ENCODE data around the gene EML2. TPM values are rescaled to one million over a fixed set of nuclear protein-coding genes. Genes with fewer than 3 reads are reported as not detected.

Gene EML2
- total RNA-seq, 2 donors from 2014 or later: 21.7 to 34.8 TPM

- DNase-seq (ENCODE audit: low spot score): no peak
- H3K9me3 ChIP-seq: no peaks in the 10 kb centered on the region
- H3K4me3 ChIP-seq: no peak overlapping the region
- H3K27me3 ChIP-seq (replicated peaks; ENCODE audit: insufficient read depth): no peaks in the 10 kb centered on the region
- no peaks in the 10 kb centered on the region for H3K4me1 ChIP-seq (ENCODE audit: control insufficient read depth in 1 of 2, low read depth in 2 of 2)
- no peaks in the 10 kb centered on the region for H3K36me3 ChIP-seq
- ATAC-seq (ENCODE audit: insufficient number of reproducible peaks, low FRiP score, low read depth): no peak
- H3K27ac ChIP-seq: no peak overlapping the region
- TF ChIP-seq CTCF (IDR thresholded peaks at IDR 0.05): no peak
These were observed 21.4 kb upstream of the EML2 start for GRCh38 chr19:45660636-45661035.

GRCh38 chr19:45659096-45659729, 20.0 kb upstream of the EML2 start:
- ATAC-seq (ENCODE audit: insufficient number of reproducible peaks, low FRiP score, low read depth): no peak
- no peak for DNase-seq (ENCODE audit: low spot score)
- no peak for TF ChIP-seq CTCF (IDR thresholded peaks at IDR 0.05)
- Histone ChIP-seq H3K36me3 (no peaks in the 10 kb centered on the region), H3K4me3 (no peak overlapping the region), H3K9me3 (no peaks in the 10 kb centered on the region), H3K27me3 (replicated peaks; ENCODE audit: insufficient read depth) (no peaks in the 10 kb centered on the region), H3K4me1 (ENCODE audit: control insufficient read depth in 1 of 2, low read depth in 2 of 2) (no peaks in the 10 kb centered on the region), H3K27ac (no peak overlapping the region)

- no peak for TF ChIP-seq CTCF (IDR thresholded peaks at IDR 0.05)
- H3K27ac ChIP-seq: no peak overlapping the region
- no peaks in the 10 kb centered on the region for H3K9me3 ChIP-seq
- no peak for ATAC-seq (ENCODE audit: insufficient number of reproducible peaks, low FRiP score, low read depth)
- no peak overlapping the region for H3K4me3 ChIP-seq
- H3K27me3 ChIP-seq (replicated peaks; ENCODE audit: insufficient read depth): no peaks in the 10 kb centered on the region
- no peak for DNase-seq (ENCODE audit: low spot score)
- no peaks in the 10 kb centered on the region for H3K4me1 ChIP-seq (ENCODE audit: control insufficient read depth in 1 of 2, low read depth in 2 of 2)
- no peaks in the 10 kb centered on the region for H3K36me3 ChIP-seq
These were observed 18.4 kb upstream of the EML2 start for GRCh38 chr19:45657520-45658167.

GRCh38 chr19:45655073-45655472, 15.9 kb upstream of the EML2 start:
- no peak for DNase-seq (ENCODE audit: low spot score)
- no peak for ATAC-seq (ENCODE audit: insufficient number of reproducible peaks, low FRiP score, low read depth)
- Histone ChIP-seq H3K4me1 (ENCODE audit: control insufficient read depth in 1 of 2, low read depth in 2 of 2) (no peaks in the 10 kb centered on the region), H3K27me3 (replicated peaks; ENCODE audit: insufficient read depth) (no peaks in the 10 kb centered on the region), H3K36me3 (no peaks in the 10 kb centered on the region), H3K9me3 (no peaks in the 10 kb centered on the region), H3K4me3 (no peak overlapping the region), H3K27ac (no peak overlapping the region)
- no peak for TF ChIP-seq CTCF (IDR thresholded peaks at IDR 0.05)

- no peaks in the 10 kb centered on the region for H3K27me3 ChIP-seq (replicated peaks; ENCODE audit: insufficient read depth)
- no peak for TF ChIP-seq CTCF (IDR thresholded peaks at IDR 0.05)
- no peaks in the 10 kb centered on the region for H3K36me3 ChIP-seq
- ATAC-seq (ENCODE audit: insufficient number of reproducible peaks, low FRiP score, low read depth): no peak
- no peaks in the 10 kb centered on the region for H3K4me1 ChIP-seq (ENCODE audit: control insufficient read depth in 1 of 2, low read depth in 2 of 2)
- no peak for DNase-seq (ENCODE audit: low spot score)
- no peaks in the 10 kb centered on the region for H3K9me3 ChIP-seq
- H3K27ac ChIP-seq: no peak overlapping the region
- no peak overlapping the region for H3K4me3 ChIP-seq
These were observed 14.4 kb upstream of the EML2 start for GRCh38 chr19:45653634-45654033.
